ES-I3 (cell line): ENCODE results near the gene POLDIP2.

Source experiments
- H3K36me3 ChIP-seq: 2 replicates; pipeline ENCODE4 v1.6.1; 2013; ENCODE audit warnings: mild to moderate bottlenecking, low read length, control low read depth, moderate library complexity; ENCODE audit not compliant: insufficient read depth
- H3K4me1 ChIP-seq: 2 replicates; pipeline ENCODE4 v1.6.1; 2013; ENCODE audit warnings: mild to moderate bottlenecking, control low read depth, low read length; ENCODE audit not compliant: insufficient read depth
- H3K9ac ChIP-seq: 2 replicates; pipeline ENCODE4 v1.6.1; 2013; ENCODE audit warnings: low read depth, mild to moderate bottlenecking, low read length, moderate library complexity
- H3K9me3 ChIP-seq: 2 replicates; pipeline ENCODE4 v1.6.1; 2013; ENCODE audit warnings: mild to moderate bottlenecking, low read length, moderate library complexity; ENCODE audit not compliant: control insufficient read depth, insufficient read depth

The POLDIP2 gene

GRCh38 chr17:28357061-28357900 lies at the start of gene POLDIP2:
Gene POLDIP2, minus strand, starts transcription at chr17:28357527. Its CDS starts 79 bp downstream, at chr17:28357448.
- peak within 1 kb of the TSS; percentile 98 for H3K9ac ChIP-seq
- peaks cover 12% of the 10 kb centered on the region for H3K4me1 ChIP-seq
- peaks cover 14% of the 10 kb centered on the region for H3K36me3 ChIP-seq
- no peaks in the 10 kb centered on the region for H3K9me3 ChIP-seq

GRCh38 chr17:28406473-28406814 lies 49.1 kb upstream of the POLDIP2 start:
- Histone ChIP-seq H3K9ac (peak overlapping the region; percentile 69; the same call in 1 of the 2 replicates), H3K9me3 (no peaks in the 10 kb centered on the region), H3K4me1 (peaks cover 52% of the 10 kb centered on the region), H3K36me3 (no peaks in the 10 kb centered on the region)

GRCh38 chr17:28405632-28406472 lies 48.5 kb upstream of the POLDIP2 start, which contains the start of gene SLC46A1:
Gene SLC46A1, minus strand, starts transcription at chr17:28406212. Its CDS starts 98 bp downstream, at chr17:28406114.
- no peaks in the 10 kb centered on the region for H3K9me3 ChIP-seq
- peak within 1 kb of the TSS; percentile 69 for H3K9ac ChIP-seq
- H3K4me1 ChIP-seq, result peaks cover 52% of the 10 kb centered on the region
- H3K36me3 ChIP-seq, result no peaks in the 10 kb centered on the region

GRCh38 chr17:28404812-28405570 lies 47.7 kb upstream of the POLDIP2 start:
- Histone ChIP-seq H3K36me3 (no peaks in the 10 kb centered on the region), H3K9me3 (no peaks in the 10 kb centered on the region), H3K4me1 (peaks cover 52% of the 10 kb centered on the region), H3K9ac (peak overlapping the region; percentile 69)

- Histone ChIP-seq H3K9me3 (no peaks in the 10 kb centered on the region), H3K36me3 (no peaks in the 10 kb centered on the region), H3K9ac (no peak overlapping the region), H3K4me1 (peaks cover 51% of the 10 kb centered on the region)
Observed at GRCh38 chr17:28404461-28404811, 47.1 kb upstream of the POLDIP2 start.

GRCh38 chr17:28404007-28404406 lies 46.7 kb upstream of the POLDIP2 start:
- Histone ChIP-seq H3K4me1 (peaks cover 49% of the 10 kb centered on the region), H3K36me3 (no peaks in the 10 kb centered on the region), H3K9me3 (no peaks in the 10 kb centered on the region), H3K9ac (no peak overlapping the region)

- H3K9me3 ChIP-seq, result no peaks in the 10 kb centered on the region
- no peak overlapping the region for H3K9ac ChIP-seq
- H3K4me1 ChIP-seq, result peaks cover 38% of the 10 kb centered on the region
- H3K36me3 ChIP-seq, result no peaks in the 10 kb centered on the region
Observed at GRCh38 chr17:28402844-28403243, 45.5 kb upstream of the POLDIP2 start.

GRCh38 chr17:28402224-28402630 lies 44.9 kb upstream of the POLDIP2 start:
- Histone ChIP-seq H3K36me3 (no peaks in the 10 kb centered on the region), H3K9me3 (no peaks in the 10 kb centered on the region), H3K4me1 (peaks cover 34% of the 10 kb centered on the region), H3K9ac (no peak overlapping the region)

GRCh38 chr17:28399808-28400207 lies 42.5 kb upstream of the POLDIP2 start:
- Histone ChIP-seq H3K9me3 (no peaks in the 10 kb centered on the region), H3K36me3 (no peaks in the 10 kb centered on the region), H3K9ac (no peak overlapping the region), H3K4me1 (peaks cover 22% of the 10 kb centered on the region)

GRCh38 chr17:28398280-28398981 lies 41.1 kb upstream of the POLDIP2 start:
- Histone ChIP-seq H3K9ac (no peak overlapping the region), H3K36me3 (no peaks in the 10 kb centered on the region), H3K9me3 (no peaks in the 10 kb centered on the region), H3K4me1 (peaks cover 22% of the 10 kb centered on the region)

- Histone ChIP-seq H3K36me3 (no peaks in the 10 kb centered on the region), H3K9ac (no peak overlapping the region), H3K4me1 (peaks cover 16% of the 10 kb centered on the region), H3K9me3 (no peaks in the 10 kb centered on the region)
Observed at GRCh38 chr17:28397687-28398279, 40.5 kb upstream of the POLDIP2 start.

GRCh38 chr17:28397275-28397674 lies 39.9 kb upstream of the POLDIP2 start:
- H3K36me3 ChIP-seq, result no peaks in the 10 kb centered on the region
- no peak overlapping the region for H3K9ac ChIP-seq
- H3K4me1 ChIP-seq, result peaks cover 11% of the 10 kb centered on the region
- H3K9me3 ChIP-seq, result no peaks in the 10 kb centered on the region

GRCh38 chr17:28396635-28397239 lies 39.4 kb upstream of the POLDIP2 start:
- Histone ChIP-seq H3K36me3 (no peaks in the 10 kb centered on the region), H3K4me1 (peaks cover 7% of the 10 kb centered on the region), H3K9ac (no peak overlapping the region), H3K9me3 (no peaks in the 10 kb centered on the region)
